Psoas muscle (tissue), 8 donors: ENCODE measurements around the gene GLI3. TPM values are rescaled to one million over a fixed set of nuclear protein-coding genes. Genes with fewer than 3 reads are reported as not detected.

Source experiments
- ATAC-seq, 4 donors: fragments of 200-7000 bp; cut with Tn5 transposase; one replicate each; pipeline ENCODE4 v1.9.1; 2020; ENCODE audit warnings: moderate library complexity in 3 of 4, mild to moderate bottlenecking in 2 of 4
- DNase-seq, 2 donors: peaks; one replicate each; pipeline ENCODE4 v3.0.0-alpha.2; 2020
- H3K27ac ChIP-seq: fragments of 200-600 bp; one replicate; pipeline ENCODE4 v1.8.0; 2022
- H3K27me3 ChIP-seq, 3 donors: fragments of 200-600 bp in 1 of 3; one replicate each; pipeline versions ENCODE4 v1.6.1 to v1.8.0; 2013 to 2022; ENCODE audit warnings: low read length in 2 of 3, mild to moderate bottlenecking in 2 of 3, moderate library complexity in 1 of 3; ENCODE audit not compliant: insufficient read depth in 3 of 3
- H3K36me3 ChIP-seq, 2 donors: fragments of 200-600 bp in 1 of 2; one replicate each; pipeline versions ENCODE4 v1.6.1 to v1.8.0; 2013 to 2022; ENCODE audit warnings: low read depth in 1 of 2, mild to moderate bottlenecking in 1 of 2, moderate library complexity in 1 of 2; ENCODE audit not compliant: insufficient read depth in 1 of 2
- H3K4me1 ChIP-seq: fragments of 200-600 bp; one replicate; pipeline ENCODE4 v1.8.0; 2022
- H3K4me3 ChIP-seq: fragments of 200-600 bp; one replicate; pipeline ENCODE4 v1.8.0; 2022; ENCODE audit warnings: mild to moderate bottlenecking
- H3K9me3 ChIP-seq: fragments of 200-600 bp; one replicate; pipeline ENCODE4 v1.8.0; 2022
- CTCF ChIP-seq: fragments of 200-600 bp; IDR thresholded peaks from one replicate; pipeline ENCODE4 v1.8.0; 2022; ENCODE audit warnings: antibody characterized with exemption
- WGBS, 3 donors: extraction: QIAGEN DNeasy Blood & Tissue Kit; methylation state at CpG; one replicate each; pipeline versions ENCODE4 v1.1.6 to v1.1.7; 2013; 5-methylcytosine and 5-hydroxymethylcytosine counted together
- intact Hi-C, 2 donors: fragments of 100-400 bp; cut with DNase I; formaldehyde crosslinking; loops; one replicate each; pipeline versions ENCODE4 v1.11.0 to v1.14.2; 2022
- polyA plus RNA-seq, 3 donors: library from polyadenylated mRNA; stranded (reverse); fragments of 200-250 nt; gene quantifications; one replicate each; pipeline ENCODE4 v1.2.3, GENCODE V29; 2013
- total RNA-seq, 4 donors: library from RNA; stranded (reverse); fragmentation: NEBNext Ultra II Directional in 2 of 4; extraction: Animal tissue kit (Norgen Biotek cat#: 25700) in 2 of 4; gene quantifications; one replicate each; pipeline versions ENCODE4 v1.2.1 to v1.2.4, GENCODE V29; 2021 to 2023
- donor health status: healthy with polysubstance abuse.
- donor health status: DM: no; HTN: no; CAD: no; lungs with moderate emphysema.
- donor health status: Bipolar disorder and iron deficiency.
- donor health status: healthy.
- donor health status: DM: yes; HTN: yes; CAD: no.
- donor health status: DM: no; HTN: no; CAD: no.
- donor health status: DM: no; HTN: no; CAD: no.
- donor health status: DM: yes; HTN: yes; CAD: no.

The GLI3 gene
- total and polyA plus RNA-seq, 7 donors: 0.24 to 4.9 (median 3.2) TPM

GRCh38 chr7:42176724-42177101 lies 60.3 kb downstream of the GLI3 start:
- DNase-seq (no peak), ATAC-seq (no peak)
- H3K36me3 ChIP-seq: no peaks in the 10 kb centered on the region
- H3K4me1 ChIP-seq: no peaks in the 10 kb centered on the region
- no peak for TF ChIP-seq CTCF
- no peaks in the 10 kb centered on the region for H3K27me3 ChIP-seq
- H3K9me3 ChIP-seq: no peaks in the 10 kb centered on the region
- no peak overlapping the region for H3K4me3 ChIP-seq
- 84 to 90% (median 88%) methylated on average over 3 of the region's 3 CpGs for WGBS, 3 donors
- H3K27ac ChIP-seq: no peak overlapping the region
- intact Hi-C loops: no loop called here

GRCh38 chr7:42175834-42176723 lies 60.9 kb downstream of the GLI3 start:
- no peak overlapping the region for H3K4me3 ChIP-seq
- 48 to 77% (median 62%) methylated on average over 4 of the region's 4 CpGs for WGBS, 3 donors
- H3K9me3 ChIP-seq: no peaks in the 10 kb centered on the region
- intact Hi-C loops: no loop called here
- ATAC-seq (no peak), DNase-seq (no peak)
- no peak overlapping the region for H3K27ac ChIP-seq
- TF ChIP-seq CTCF: no peak
- no peaks in the 10 kb centered on the region for H3K4me1 ChIP-seq
- no peaks in the 10 kb centered on the region for H3K36me3 ChIP-seq
- H3K27me3 ChIP-seq: no peaks in the 10 kb centered on the region

- H3K27me3 ChIP-seq: no peaks in the 10 kb centered on the region
- intact Hi-C loops: no loop called here
- H3K4me3 ChIP-seq: no peak overlapping the region
- H3K9me3 ChIP-seq: no peaks in the 10 kb centered on the region
- no peak overlapping the region for H3K27ac ChIP-seq
- 62 to 74% (median 70%) methylated on average over 20 of the region's 20 CpGs for WGBS, 3 donors
- H3K4me1 ChIP-seq: no peaks in the 10 kb centered on the region
- ATAC-seq: no peak
- DNase-seq: peak; percentile 24 to 53
- H3K36me3 ChIP-seq: no peaks in the 10 kb centered on the region
- TF ChIP-seq CTCF: no peak
Measured at GRCh38 chr7:42174391-42174912, 62.6 kb downstream of the GLI3 start.

GRCh38 chr7:42170724-42171123 lies 66.3 kb downstream of the GLI3 start:
- no peaks in the 10 kb centered on the region for H3K36me3 ChIP-seq
- no peaks in the 10 kb centered on the region for H3K9me3 ChIP-seq
- H3K4me3 ChIP-seq: no peak overlapping the region
- no peak for TF ChIP-seq CTCF
- no peaks in the 10 kb centered on the region for H3K4me1 ChIP-seq
- intact Hi-C loops: no loop called here
- H3K27ac ChIP-seq: no peak overlapping the region
- DNase-seq: no peak
- no peak for ATAC-seq
- no peaks in the 10 kb centered on the region for H3K27me3 ChIP-seq
